ENCODE results near the gene DYNC1LI1.

The DYNC1LI1 gene

DNA sequence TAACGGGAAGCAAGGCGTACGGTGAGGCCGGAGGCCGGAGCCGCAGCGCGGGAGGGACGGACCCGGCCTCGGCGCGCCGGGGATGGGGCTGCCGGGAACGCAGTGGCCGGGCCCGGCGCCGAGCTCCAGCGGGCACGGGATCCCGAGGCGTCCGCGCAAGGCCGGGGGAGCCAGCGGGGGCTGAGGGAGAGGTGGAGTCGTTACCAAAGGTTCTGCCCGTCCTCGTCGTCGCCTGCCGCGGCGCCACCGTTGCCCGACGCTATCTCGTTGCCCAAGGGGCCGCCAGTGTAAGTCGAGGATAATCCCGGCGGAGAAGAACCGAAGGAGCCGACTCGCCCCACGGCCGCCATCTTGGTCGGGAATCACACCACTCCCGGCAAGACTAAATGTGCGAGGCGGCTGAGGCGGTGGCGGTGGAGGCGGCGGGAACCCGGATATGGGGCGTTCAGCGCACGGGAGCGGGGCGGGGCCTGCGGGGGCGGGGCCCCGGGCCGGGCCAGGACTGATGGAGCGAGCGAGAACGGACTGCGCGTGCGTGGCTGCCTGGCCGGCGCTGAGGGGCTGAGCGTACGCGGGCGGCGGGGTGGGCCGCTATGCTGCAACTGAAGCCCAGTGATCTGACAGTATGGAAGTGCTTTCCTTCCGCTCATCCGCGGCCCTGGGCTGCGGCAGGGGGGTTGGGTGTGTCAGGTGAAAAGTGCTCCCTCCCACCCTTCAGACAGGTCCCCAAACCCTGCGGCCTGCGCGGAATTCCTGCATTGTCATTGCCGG is at the start of gene DYNC1LI1:
Gene DYNC1LI1 (minus strand): TSS at position 438 of the 771 bp plus-strand sequence. CDS start 88 bp downstream, at position 350.
- H3K4me3 ChIP-seq (ENCODE audit: low read length): peak within 1 kb of the TSS; percentile 83
- no peak for TF ChIP-seq ZNF274 (IDR thresholded peaks at IDR 0.05; ENCODE audit: low read depth, low read length)

DNA sequence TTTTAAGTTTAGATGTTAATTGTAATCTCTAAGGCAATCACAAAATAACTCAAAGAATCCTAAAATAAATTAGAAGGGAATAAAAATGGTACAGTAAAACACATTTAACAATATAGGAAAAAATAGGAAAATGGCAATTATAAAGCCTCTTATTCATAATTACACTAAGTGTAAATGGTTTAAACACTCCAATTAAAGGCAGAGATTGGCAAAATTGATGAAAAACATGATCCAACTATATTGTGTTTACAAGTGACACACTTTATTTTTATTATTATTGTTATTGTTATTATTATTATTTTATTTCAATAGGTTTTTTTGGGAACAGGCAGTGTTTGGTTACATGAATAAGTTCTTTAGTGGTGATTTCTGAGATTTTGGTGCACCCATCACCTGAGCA is 48.7 kb upstream of the DYNC1LI1 start:
- no peak for TF ChIP-seq ZNF274 (IDR thresholded peaks at IDR 0.05; ENCODE audit: low read depth, low read length)
- no peak overlapping the region for H3K4me3 ChIP-seq (ENCODE audit: low read length)

DNA sequence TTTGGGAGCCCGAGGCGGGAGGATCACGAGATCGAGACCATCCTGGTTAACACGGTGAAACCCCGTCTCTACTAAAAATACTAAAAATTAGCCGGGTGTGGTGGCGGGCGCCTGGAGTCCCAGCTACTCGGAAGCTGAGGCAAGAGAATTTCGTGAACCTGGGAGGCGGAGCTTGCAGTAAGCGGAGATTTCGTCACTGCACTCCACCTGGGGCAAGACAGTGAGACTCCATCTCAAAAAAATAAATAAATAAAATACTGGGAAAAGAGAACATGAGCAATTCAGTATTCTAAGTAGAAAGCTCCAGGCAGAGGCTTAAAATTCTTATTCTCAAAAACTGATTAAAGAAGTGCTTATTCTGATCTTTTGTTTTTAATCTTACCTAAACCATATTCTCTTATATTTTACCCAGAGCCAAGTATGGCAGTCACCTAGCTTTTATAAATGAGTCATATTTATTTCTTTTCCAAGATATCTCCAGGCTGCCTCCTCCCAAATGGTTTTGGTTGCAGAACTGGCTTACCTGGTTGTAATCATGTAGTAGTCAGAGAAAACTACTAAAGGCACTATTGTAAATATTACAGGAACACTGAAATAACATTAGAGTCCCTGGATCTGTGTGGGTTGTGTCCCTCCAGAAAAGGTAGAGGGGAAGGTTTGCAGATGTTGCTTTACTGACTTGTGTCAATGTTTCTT is 45.8 kb upstream of the DYNC1LI1 start:
- no peak overlapping the region for H3K4me3 ChIP-seq (ENCODE audit: low read length)
- no peak for TF ChIP-seq ZNF274 (IDR thresholded peaks at IDR 0.05; ENCODE audit: low read depth, low read length)

DNA sequence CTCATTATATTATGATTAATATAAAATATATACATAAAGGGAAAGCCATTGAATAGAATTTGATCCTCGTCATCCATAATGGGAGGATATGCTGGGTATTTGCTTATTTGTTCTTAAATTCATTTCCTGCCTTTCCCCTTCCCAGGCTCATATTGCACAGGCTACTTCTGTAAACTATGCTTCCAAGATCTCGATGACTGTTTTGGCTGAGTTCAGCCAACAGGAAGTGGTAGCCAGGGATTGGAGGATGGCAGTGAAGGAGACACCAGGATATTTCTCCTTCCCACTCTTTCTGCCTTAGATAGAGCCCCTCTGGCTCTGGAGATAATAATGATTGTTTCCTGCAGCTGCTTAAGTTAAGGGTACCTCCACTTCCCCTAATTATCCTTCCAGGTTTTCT is 44.3 kb upstream of the DYNC1LI1 start:
- TF ChIP-seq ZNF274 (IDR thresholded peaks at IDR 0.05; ENCODE audit: low read depth, low read length): no peak

DNA sequence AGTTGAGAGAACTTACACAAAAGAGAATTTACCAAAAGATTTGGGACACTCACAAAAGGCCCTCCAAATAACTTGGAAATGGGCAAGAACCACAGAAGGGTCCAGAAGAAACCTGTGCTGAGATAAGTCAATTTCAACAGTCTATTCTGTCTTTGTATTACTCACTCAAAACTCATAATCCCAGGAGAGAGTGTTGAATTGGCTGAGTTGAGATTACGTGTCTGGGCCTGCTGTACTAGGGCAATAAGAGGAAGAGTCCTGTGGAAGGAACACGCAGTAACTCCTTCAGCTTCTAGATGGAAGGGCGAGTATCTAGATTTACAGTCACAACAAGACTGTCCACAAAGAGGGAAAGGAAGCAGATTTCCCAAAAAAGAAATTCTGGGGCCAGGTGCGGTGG is 42.5 kb upstream of the DYNC1LI1 start:
- no peak overlapping the region for H3K4me3 ChIP-seq (ENCODE audit: low read length)
- TF ChIP-seq ZNF274 (IDR thresholded peaks at IDR 0.05; ENCODE audit: low read depth, low read length): no peak

More for the DNA sequence above, 44.3 kb upstream of the DYNC1LI1 start:
- no peak overlapping the region for H3K4me3 ChIP-seq (ENCODE audit: low read length)

DNA sequence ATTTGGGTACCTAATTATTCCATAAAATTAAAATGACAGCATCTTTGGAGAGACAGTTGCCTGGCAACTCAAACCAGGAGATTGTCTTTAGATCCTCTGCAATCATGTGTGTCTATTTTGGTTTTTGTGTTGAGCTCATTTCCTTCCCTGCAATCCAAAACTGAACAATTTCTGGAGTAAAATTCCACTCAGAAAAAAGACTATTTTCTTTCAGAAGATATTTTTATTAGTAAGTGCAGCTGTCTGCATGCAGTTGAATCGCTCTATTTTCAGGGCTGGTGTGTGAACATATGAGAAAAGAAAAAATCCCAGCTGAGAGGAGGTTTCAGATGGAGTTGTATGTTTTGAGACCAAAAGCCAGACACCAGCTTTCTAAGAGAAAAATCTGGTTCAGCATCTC is 41.9 kb upstream of the DYNC1LI1 start:
- H3K4me3 ChIP-seq (ENCODE audit: low read length): no peak overlapping the region
- TF ChIP-seq ZNF274 (IDR thresholded peaks at IDR 0.05; ENCODE audit: low read depth, low read length): no peak

DNA sequence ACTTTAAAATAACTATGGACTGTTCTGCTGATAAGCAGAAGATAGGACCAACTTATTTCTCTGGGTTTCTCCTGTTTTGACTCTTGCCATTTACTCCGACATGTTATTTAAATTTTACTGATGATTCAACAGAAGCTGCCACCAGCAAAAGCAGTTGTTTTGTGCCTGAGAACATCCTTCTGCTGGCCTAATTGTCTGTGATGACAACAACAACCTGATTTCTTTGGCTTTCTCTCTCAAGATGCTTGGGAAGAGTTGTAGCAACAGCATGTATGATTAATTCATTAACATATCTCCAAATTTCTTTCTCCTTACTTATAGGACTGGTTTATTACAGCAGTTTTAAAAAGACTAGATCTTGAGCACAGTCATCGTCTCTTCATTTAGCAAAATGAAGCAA is 36.9 kb upstream of the DYNC1LI1 start:
- no peak for TF ChIP-seq ZNF274 (IDR thresholded peaks at IDR 0.05; ENCODE audit: low read depth, low read length)
- no peak overlapping the region for H3K4me3 ChIP-seq (ENCODE audit: low read length)

DNA sequence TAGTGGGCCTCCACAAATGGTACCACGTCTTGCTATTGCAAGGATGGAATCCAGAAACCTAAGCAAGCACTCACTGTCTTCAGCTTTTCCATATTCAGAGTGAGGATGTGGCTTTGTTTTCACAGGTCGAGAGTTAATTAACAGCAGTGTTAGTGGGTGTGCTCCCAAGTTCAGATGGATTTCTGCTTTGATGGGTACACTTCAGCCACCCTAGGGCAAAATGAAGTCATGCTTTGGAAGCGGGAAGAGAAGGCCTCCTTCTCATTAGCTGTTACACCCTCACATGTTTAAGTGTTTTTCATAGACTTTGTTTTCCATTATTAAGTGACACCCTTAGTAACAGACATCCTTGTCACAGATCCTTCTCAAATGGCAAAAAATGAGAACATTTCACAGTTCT is 36.3 kb upstream of the DYNC1LI1 start:
- no peak overlapping the region for H3K4me3 ChIP-seq (ENCODE audit: low read length)
- TF ChIP-seq ZNF274 (IDR thresholded peaks at IDR 0.05; ENCODE audit: low read depth, low read length): no peak

DNA sequence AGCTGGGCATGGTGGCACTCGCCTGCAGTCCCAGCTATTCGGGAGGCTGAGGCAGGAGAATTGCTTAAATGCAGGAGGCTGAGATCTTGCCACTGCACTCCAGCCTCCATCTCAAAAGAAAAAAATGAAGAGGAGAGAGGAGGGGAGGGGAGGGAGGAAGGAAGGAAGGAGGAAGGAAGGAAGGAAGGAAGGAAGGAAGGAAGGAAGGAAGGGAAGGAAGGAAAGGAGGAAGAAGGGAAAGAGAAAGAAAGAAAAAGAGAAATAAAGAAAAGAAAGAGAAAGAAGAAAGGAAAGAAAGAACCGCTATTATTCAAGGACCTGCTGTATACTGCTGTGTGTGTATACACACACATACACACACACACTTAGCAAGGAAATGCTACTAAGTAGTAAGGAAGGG is 35.6 kb upstream of the DYNC1LI1 start:
- no peak overlapping the region for H3K4me3 ChIP-seq (ENCODE audit: low read length)
- no peak for TF ChIP-seq ZNF274 (IDR thresholded peaks at IDR 0.05; ENCODE audit: low read depth, low read length)

DNA sequence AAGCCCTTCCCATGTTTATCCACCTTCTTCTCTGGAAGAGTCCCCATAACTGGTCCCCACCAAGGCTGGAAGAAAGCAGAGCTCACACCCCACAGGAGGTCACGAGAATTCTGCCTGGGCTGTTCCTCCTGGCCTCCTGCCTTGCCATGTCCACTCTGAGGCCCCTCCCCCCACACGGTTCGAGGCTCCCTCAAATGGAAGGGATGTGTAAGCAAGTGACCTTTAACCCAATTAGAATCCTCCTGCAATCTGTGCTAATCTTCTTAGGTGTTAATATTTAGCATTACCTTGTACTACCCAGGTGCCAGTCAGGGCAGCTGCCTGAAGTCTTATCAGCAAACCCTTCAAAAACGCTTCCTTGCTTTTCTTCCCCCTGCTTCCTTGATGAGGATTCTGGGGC is 32.4 kb upstream of the DYNC1LI1 start:
- no peak overlapping the region for H3K4me3 ChIP-seq (ENCODE audit: low read length)
- TF ChIP-seq ZNF274 (IDR thresholded peaks at IDR 0.05; ENCODE audit: low read depth, low read length): no peak

DNA sequence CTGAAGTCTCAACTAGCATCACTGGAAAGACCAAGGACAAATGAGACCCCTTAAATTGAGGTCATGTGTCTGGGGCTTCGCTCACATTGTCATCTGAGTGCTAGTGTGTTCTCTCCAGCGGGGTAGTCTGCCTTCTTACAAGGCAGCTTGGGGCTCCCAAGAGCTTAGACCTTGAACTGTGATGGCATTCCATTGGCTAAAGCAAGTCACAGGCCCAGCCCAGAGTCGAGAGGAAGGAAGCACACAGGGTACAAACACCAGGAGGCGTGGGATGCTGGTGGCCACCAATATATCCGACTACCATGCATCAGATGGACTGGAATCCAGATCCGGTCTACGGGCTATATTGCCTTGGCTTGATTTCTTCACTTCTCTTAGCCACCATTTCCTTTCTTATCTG is 31.5 kb upstream of the DYNC1LI1 start:
- no peak overlapping the region for H3K4me3 ChIP-seq (ENCODE audit: low read length)
- no peak for TF ChIP-seq ZNF274 (IDR thresholded peaks at IDR 0.05; ENCODE audit: low read depth, low read length)

DNA sequence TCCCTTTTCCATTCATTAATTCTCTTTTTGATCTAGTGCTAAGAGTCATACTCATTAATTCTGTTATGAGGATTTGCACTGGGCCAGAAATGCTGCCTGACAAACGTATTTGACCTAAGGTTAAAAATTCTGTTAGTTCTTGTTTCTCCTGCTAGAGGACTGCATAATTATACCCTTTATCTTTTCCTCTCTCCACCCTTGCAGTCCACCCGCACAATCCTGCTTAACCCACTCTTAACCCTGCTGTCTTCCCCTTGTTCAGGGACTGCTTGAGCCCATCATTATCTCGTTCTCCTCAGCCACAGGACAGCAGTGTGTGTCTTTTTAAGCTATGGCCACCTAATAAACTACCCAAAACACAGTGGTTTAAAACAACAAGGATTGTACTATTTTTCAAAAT is 31.1 kb upstream of the DYNC1LI1 start:
- no peak for TF ChIP-seq ZNF274 (IDR thresholded peaks at IDR 0.05; ENCODE audit: low read depth, low read length)
- H3K4me3 ChIP-seq (ENCODE audit: low read length): no peak overlapping the region

DNA sequence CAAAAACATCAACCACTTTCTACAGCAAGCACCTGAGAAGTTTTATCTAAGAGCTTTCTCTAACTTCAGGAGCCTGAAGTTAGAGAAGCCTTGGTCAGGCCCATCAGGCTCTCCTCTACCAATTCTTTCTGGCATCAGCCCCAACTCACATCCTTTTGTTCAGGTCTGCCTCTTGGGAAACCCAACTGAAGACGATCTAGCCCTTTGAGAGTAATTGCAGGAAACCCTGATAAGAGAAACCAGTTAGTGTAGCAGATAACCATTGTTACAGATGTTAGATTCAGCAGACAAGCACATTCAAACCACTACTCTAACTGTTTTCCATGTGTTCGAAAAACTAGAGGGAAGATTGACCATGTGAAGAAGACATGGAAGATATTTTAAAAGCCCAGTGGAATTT is 27.0 kb upstream of the DYNC1LI1 start:
- H3K4me3 ChIP-seq (ENCODE audit: low read length): no peak overlapping the region
- no peak for TF ChIP-seq ZNF274 (IDR thresholded peaks at IDR 0.05; ENCODE audit: low read depth, low read length)

DNA sequence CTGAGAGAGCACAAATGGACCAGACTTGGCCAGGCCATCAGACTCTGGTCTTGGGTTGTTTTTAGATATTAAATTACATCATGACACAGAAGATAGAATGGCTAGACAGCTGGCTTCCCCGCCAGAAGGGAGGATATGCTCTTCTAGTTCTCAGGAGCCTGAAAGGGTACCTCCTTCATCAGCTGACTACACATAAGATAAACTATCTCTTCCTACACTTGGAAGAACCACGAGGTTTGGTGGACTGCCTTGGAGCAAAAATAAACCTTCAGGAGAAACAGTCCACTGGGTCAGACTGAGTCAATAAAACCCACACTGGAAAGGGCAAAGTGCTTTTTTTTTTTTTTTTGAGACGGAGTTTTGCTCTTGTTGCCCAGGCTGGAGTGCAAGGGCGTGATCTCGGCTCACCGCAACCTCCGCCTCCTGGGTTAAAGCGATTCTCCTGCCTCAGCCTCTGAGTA is 26.3 kb upstream of the DYNC1LI1 start:
- no peak overlapping the region for H3K4me3 ChIP-seq (ENCODE audit: low read length)
- TF ChIP-seq ZNF274 (IDR thresholded peaks at IDR 0.05; ENCODE audit: low read depth, low read length): no peak

DNA sequence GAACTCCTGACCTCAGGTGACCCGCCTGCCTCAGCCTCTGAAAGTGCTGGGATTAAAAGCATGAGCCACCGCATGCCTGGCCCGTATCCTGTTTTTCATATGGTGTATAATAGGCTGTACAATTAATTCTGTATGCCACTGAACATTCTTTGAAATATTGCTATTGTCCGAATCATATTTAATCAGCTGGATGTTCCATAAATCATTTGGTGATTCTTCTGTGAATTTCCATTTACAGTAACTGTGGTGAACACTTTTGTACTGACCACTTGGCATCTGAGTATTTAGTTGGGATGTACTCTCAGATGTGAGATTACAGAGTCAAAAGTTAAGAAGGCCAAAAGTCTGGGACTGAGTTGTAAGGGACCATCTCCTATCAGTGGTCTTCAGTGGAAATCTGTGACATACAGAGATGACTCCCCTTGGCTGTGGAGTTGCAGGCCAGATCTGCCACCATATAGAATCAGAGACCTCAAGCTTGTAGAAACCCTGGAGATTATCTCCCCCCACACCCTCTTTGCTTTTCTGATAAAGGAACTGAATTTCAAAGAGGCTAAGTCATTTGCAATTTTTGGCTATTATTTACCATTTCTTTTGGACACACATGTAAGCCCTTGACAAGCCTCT is 25.7 kb upstream of the DYNC1LI1 start:
- no peak overlapping the region for H3K4me3 ChIP-seq (ENCODE audit: low read length)

More for the DNA sequence above, 25.7 kb upstream of the DYNC1LI1 start:
- no peak for TF ChIP-seq ZNF274 (IDR thresholded peaks at IDR 0.05; ENCODE audit: low read depth, low read length)
